H1 (cell line): ENCODE results near the gene C9orf43. TPM values are rescaled to one million over a fixed set of nuclear protein-coding genes. Genes with fewer than 3 reads are reported as not detected.

Experiments
- CEBPB ChIP-seq: IDR thresholded peaks from 2 replicates; pipeline ENCODE4 v1.6.1; 2012; ENCODE audit warnings: low read depth, low read length
- CHD7 ChIP-seq: fragments of 300-600 bp; sonication (generic); IDR thresholded peaks from 2 replicates; pipeline ENCODE4 v1.7.1; 2012; ENCODE audit warnings: low read length, moderate library complexity, mild to moderate bottlenecking, inconsistent platforms; ENCODE audit not compliant: insufficient replicate concordance
- FOSL1 ChIP-seq: IDR thresholded peaks from 2 replicates; pipeline ENCODE4 v1.6.1; 2011; ENCODE audit warnings: mild to moderate bottlenecking, low read depth, low read length, moderate library complexity; ENCODE audit not compliant: insufficient read depth
- YY1 ChIP-seq: IDR thresholded peaks from 2 replicates; pipeline ENCODE4 v1.6.1; 2011; ENCODE audit warnings: low read depth, mild to moderate bottlenecking, low read length
- polyA plus RNA-seq, 7 experiments: library from polyadenylated mRNA; depleted of rRNA in 3 of 7; stranded (reverse) in 5 of 7; unstranded in 2 of 7; fragments of >200 nt in 5 of 7; fragments of 200-250 nt in 2 of 7; gene quantifications; 1 replicate in 5 of 7; 2 replicates in 1 of 7; 4 replicates in 1 of 7; pipeline versions ENCODE4 v1.2.1 to v1.2.3, GENCODE V29; 2011 to 2013; ENCODE audit warnings: missing spikeins in 2 of 7, mixed read lengths in 2 of 7
- total RNA-seq: library from RNA; stranded (reverse); fragmentation: NEBNext Ultra II Directional; extraction: Animal tissue kit (Norgen Biotek cat#: 25700); gene quantifications from 2 replicates; pipeline ENCODE4 v1.2.1, GENCODE V29; 2021

Gene C9orf43
- total and polyA plus RNA-seq, 2 of the 8 experiments (the other 6 are each of a cell fraction or from before 2014, with no cell fraction given) = 0.35 to 0.52 TPM

- no peak for TF ChIP-seq CHD7
- TF ChIP-seq YY1 = no peak
- TF ChIP-seq FOSL1 = no peak
- TF ChIP-seq CEBPB = no peak
Measured at GRCh38 chr9:113462781-113463286, 52.3 kb downstream of the C9orf43 start (continued).
